Measurements from ENCODE around the gene P2RY8. TPM values are rescaled to one million over a fixed set of nuclear protein-coding genes. Genes with fewer than 3 reads are reported as not detected.
"Not testable (repeated sequence)": the region's sequence is repeated elsewhere in the genome, so short reads cannot be mapped to it uniquely, and the experiment has no call there.

Gene P2RY8
- total and polyA plus RNA-seq, 2 of the 4 experiments (the other 2 are of a cell fraction), result not detected

DNA sequence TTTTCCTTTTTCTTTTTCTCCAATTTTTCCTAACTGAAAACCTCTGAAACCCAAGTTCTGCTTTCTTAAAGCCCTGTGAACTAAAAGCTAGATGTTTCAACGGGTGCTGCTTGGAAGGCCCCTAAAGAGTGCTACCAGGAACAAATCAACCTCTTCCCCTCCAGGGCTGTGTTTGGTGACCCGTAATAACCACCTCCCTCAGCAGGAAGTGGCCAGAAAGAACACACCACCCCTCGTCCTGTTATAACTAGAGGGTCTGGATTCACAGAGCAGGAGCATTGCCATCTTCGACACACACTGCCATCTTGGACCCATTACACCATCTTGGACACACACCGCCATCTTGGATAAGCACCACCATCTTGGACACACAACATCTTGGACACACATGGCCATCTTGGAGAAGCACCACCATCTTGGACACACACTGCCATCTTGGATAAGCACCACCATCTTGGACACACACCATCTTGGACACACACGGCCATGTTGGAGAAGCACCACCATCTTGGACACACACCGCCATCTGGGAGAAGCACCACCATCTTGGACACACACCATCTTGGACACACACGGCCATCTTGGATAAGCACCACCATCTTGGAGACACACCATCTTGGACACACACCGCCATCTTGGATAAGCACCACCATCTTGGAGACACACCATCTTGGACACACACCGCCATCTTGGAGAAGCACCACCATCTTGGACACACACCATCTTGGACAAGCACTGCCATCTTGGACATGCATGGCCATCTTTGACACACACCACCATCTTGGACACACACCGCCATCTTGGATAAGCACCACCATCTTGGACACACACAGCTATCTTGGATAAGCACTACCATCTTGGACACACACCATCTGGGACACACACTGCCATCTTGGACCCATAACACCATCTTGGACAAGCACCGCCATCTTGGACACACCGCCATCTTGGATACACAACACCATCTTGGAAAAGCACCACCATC lies 89.7 kb downstream of the P2RY8 start:
- WGBS, 2 experiments (ENCODE audit: extremely low coverage in 2 of 2, insufficient read length in 1 of 2), result 100% methylated on average over 8 of the region's 13 CpGs; no CpG with 5 or more reads in 1 of the 2 experiments
- H2BK5ac ChIP-seq (ENCODE audit: low read depth, low read length, poor library complexity, severe bottlenecking); BruUV-seq (replicated peaks): not testable (repeated sequence)

More for the DNA sequence above, 89.7 kb downstream of the P2RY8 start:
- H4K20me1 ChIP-seq (ENCODE audit: insufficient read depth, low read length); H3K36me3 ChIP-seq (ENCODE audit: control insufficient read depth, insufficient read depth, low read length); H2AK9ac ChIP-seq (replicated peaks; ENCODE audit: low read depth, low read length, poor library complexity); in situ Hi-C loops (cut with MboI; ENCODE audit: low sequenced_read_pairs); POLR2A ChIA-PET (ENCODE audit: unreplicated experiment); H2BK20ac ChIP-seq (ENCODE audit: low read depth, low read length); H3K18ac ChIP-seq (ENCODE audit: low read depth, low read length); H3K9me3 ChIP-seq (ENCODE audit: control insufficient read depth, insufficient read depth, low read length); H3K27me3 ChIP-seq (ENCODE audit: control insufficient read depth, insufficient read depth, low read length); H3K23ac ChIP-seq (ENCODE audit: low read depth, low read length); DNase-seq; H3K4me3 ChIP-seq (ENCODE audit: insufficient read depth, low read depth, low read length); H3K4ac ChIP-seq (ENCODE audit: low read depth, low read length); H3K9ac ChIP-seq (ENCODE audit: low read depth, low read length); H3K56ac ChIP-seq (ENCODE audit: extremely low read depth, insufficient read depth, low read length); H2BK15ac ChIP-seq (ENCODE audit: low read depth, low read length); H3K4me1 ChIP-seq (ENCODE audit: control insufficient read depth, insufficient read depth, low read length); dilution Hi-C loops (cut with HindIII; ENCODE audit: low sequenced_read_pairs, unreplicated experiment); H4K91ac ChIP-seq (ENCODE audit: insufficient read depth, low read depth, low read length); H4K5ac ChIP-seq (ENCODE audit: low read depth, low read length); H4K8ac ChIP-seq (ENCODE audit: low read depth in 2 of 2, low read length in 2 of 2); H2AFZ ChIP-seq (replicated peaks; ENCODE audit: low read length, poor library complexity); H2AK5ac ChIP-seq (ENCODE audit: low read depth, low read length); CTCF ChIA-PET; H3K14ac ChIP-seq (replicated peaks; ENCODE audit: low read depth, low read length); H3K9me1 ChIP-seq (ENCODE audit: insufficient read depth, low read length); H2BK120ac ChIP-seq (ENCODE audit: low read depth, low read length); H3K4me2 ChIP-seq (ENCODE audit: low read depth, low read length); H3K27ac ChIP-seq (ENCODE audit: insufficient read depth, low read length); ATAC-seq (ENCODE audit: low read depth): not testable (repeated sequence)
- peaks cover 20 to 48% of the 10 kb centered on the region in 2 experiments for H3K79me1 ChIP-seq (ENCODE audit: low read depth in 1 of 2, low read length in 2 of 2)
- intact Hi-C loops (cut with micrococcal nuclease), result loop anchor here (10.0 kb wide), 1 partner anchor 52 kb away; the partner anchor contains the start of gene SLC25A6
